NCI-H1417 (cell line): ENCODE measurements around the gene HOXB13.
A peak's percentile ranks its signal among the peaks of the same experiment; 100 is the strongest.

Source experiments
- DNase-seq, 3 experiments: peaks; one replicate each; lab custom pipeline; 2025; lab: John Stamatoyannopoulos, UW

The HOXB13 gene

DNA sequence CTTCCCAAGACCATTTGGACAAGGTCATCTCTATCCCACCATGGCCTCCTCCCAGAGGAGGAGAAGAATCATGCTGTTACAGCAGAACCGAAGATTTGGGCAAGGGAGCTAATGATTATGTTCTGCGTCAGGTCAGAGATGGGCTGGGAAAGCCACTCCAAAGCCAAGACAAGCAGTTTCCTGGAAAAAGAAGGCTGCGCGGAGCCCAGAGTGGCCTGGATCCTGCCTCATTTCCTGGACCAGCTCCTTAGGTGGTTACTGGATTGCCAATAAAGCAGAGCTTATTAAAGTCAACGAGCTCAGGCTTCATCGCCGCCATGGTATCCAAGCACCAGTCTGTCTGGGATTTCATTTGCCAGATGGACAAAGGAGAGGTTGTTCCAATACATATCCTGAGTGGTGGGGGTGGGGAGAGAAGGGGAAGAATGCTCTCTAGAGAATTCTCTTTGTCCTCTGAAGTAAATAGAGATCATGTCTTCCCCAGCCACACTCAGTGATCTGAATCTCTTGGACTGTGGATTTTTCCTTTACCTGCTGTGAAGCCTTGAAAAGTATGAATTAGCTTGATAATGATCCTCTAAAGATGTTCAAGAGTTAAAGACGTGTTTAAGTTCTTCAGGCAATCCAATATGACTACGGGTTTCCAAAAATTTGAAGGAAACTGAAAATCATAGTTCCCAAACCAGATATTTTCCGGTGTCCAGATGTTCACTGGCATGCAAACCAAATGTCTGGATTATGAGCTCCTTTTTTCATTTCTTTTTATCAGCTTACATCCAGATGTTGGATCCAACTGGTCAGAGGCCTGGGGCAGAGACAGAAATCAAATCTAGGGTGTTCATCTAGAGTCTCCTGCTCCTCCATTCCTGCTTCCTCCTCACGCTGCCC is 23.9 kb downstream of the HOXB13 start:
- peak; percentile 11 to 79 (median 63) for DNase-seq

DNA sequence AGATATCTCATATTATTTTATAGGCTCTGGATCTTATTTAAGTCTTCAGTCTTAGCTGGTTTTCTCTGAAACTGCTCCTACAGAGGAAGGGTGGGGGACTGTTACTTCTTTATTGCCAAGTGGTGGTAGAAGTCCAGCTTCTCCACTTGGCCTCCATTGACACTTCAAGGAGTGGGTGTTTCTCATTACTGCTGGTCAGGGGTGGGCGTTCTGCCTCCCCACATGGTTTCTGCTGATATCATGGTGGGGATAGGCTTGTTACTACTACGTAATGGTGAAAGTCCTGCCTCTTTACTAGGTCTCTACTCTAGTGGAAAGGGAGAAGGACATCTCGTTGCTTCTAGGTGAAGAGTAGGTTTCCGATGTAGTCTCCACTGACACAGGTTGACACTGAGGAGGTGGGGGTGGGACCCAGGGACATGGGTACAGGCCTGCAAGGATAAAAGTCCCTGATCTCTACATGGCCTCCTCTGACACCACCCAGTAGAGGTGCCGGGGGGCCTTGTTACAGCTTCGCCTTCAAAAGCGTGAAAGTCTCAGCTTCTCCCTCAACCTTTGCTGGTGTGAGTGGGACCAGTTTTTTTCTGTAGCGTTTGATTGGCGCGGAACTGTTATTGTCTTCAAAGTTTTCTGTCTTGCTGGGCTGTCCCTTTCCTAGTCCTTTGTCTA is 26.6 kb downstream of the HOXB13 start:
- no peak for DNase-seq

DNA sequence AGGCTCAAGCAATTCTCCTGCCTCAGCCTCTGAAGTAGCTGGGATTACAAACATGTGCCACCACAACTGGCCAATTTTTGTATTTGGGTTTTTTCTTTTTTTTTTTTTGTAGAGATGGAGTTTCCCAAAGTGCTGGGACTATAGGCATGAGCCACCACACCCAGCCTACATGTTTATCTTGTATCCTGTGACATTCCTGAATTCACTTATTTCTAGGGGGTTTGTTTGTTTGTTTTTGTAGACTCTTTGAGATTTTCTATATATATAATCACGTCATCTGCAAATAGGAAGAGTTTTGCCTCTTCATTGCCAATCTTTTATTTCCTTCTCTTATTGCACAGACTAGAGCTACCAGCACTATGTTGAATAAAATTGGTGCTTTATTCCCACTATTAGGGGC is 35.4 kb downstream of the HOXB13 start:
- no peak for DNase-seq

DNA sequence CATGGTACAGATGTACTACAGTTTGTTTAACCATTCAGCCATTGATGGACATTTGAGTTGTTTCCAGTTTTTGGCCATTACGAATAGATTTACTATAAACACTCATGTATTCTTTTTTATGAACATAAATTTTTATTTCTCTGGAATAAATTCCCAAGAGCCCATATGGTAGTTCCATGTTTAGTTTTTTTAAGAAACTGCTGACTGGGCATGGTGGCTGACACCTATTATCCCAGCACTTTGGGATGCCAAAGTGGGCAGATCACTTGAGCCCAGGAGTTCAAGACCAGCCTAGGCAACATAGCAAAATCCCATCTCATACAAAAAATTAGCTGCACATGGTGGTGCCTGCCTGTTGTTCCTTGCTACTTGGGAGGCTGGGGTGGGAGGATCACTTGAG is 36.5 kb downstream of the HOXB13 start:
- no peak for DNase-seq

DNA sequence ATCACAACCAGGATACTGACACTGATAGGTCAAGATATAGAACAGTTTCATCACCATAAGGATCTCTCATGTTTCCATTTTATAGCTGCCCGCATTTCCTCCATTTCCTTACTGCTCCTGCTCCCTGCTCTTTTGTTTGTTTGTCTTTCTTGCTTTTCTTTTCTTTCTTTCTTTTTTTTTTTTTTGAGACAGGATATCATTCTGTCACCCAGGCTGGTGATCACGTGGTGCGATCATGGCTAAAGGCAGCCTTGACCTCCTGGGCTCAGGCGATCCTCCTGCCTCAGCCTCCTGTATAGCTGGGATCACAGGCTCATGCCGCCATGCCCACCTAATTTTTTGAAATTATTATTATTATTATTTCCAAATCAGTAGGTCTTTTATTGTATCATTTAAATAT is 37.9 kb downstream of the HOXB13 start:
- DNase-seq = no peak

DNA sequence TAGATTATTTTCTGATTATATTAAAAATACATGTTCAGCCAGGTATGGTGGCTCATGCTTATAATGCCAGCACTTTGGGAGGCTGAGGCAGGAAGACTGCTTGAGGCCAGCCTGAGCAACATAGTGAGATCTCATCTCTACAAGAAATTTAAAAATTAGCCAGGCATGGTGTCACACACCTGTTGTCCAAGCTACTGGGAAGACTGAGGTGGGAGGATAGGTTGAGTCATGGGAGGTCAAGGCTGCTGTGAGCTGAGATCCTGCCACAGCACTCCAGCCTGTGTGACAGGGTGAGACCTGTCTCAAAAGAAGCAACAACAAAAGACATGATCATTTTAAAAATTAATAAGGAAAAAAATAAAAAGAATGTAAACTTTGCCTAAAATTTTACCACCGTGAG is 46.9 kb downstream of the HOXB13 start:
- DNase-seq = no peak

DNA sequence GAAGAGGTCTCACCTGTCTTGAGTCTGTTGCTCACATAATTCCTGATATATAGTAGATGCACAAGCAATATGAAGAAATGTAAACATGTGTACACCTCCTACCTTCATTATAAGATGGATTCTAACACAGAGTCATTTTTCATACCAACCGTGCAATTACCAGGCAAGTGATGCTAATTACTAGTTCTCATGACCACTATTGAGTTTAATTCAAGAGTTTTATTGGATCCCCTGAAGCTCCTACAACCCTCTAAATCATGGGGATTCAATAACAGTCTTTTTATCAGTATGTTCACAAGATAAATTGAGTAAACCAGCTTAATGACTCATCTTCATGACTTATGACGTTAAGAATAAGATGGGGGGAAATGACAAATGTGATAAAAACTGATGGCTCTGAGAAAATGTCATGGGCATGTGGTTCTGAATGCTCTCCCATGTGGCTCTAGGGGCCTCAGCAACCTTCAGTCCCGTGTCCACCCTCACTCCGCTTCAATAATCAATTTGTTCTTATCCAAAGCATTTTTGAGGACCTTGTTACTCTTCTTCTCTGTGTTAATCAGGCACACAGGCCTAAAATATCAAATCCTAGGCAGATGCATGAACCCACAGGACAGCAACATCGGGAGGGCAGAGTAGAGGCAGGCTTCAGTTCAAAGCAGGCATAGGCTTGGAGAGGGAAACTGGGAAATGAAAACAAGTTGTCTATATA is 49.0 kb downstream of the HOXB13 start:
- peak in 2 of 3 experiments; percentile 6 to 61 for DNase-seq

DNA sequence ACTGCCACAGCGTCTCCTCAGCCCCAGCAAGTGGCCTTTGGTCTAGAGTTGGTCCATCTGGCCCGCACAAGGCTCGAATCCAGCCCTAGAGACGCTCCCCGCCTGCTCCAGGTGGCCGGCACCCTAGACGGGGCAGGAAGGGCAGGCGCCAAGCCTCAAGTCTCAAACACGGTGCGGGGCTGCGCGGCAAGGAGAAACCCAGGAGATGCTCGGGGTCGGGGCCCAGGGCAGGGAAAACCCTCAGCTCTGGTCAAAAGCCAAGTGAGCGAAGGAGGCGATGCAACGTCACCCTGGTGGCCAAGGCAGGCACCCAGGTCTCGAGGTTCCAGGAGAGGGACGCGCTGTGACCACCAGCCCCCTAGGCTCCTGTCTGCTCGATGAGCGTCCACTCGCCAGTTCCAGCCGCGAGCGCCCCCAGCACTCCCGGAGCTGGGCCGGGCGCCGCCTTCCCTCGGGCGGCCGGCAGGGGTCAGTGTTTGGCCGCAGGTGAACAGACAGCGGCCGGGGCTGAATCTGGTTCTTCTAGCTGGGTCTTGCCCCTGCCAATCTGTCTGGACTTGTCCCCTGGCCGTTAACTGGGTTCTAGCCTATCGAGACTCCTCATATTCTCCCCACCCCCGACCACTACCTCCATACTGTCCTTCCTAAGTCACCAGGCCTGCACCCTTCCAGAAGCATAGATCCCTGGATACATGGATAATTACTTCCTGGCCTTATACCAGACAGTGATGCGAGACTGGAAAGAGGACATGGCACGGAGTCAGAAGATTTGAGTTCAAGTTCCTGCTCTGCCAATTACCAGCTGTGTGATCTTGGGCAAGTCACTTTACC is 50.2 kb downstream of the HOXB13 start:
- DNase-seq = peak; percentile 59 to 79 (median 70)

DNA sequence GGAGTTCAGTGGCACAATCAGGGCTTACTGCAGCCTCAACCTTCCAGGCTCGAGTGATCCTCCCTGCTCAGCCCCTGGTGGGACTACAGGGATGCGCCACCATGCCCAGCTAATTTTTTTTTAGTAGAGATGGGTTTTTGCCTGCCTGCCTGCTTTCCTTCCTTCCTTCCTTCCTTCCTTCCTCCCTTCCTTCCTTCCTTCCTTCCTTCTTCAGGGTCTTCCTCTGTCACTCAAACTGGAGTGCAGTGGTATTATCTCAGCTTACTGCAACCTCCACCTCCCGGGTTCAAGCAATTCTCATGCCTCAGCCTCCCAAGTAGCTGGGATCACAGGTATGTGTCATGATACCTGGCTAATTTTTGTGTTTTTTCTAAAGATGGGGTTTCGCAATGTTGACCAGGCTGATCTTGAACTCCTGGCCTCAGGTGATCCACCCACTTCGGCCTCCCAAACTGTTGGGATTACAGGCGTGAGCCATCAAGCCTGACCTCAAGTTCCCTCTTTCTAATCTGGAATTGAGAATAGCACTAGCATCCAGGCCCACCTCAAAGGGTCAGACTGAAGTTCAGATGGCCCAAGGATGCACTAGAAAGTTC is 51.5 kb downstream of the HOXB13 start:
- no peak for DNase-seq
